Activated naive CD4-positive, alpha-beta T cell treated with anti-CD3 and anti-CD28 coated beads, Interleukin-2, amount 50 U/mL, for 16 hours (primary cell): ENCODE results near the gene DCAF12.

Experiments used
- DNase-seq: peaks from one replicate; pipeline ENCODE4 v3.0.0-alpha.2; 2020

The DCAF12 gene

GRCh38 chr9:34124926-34125325 is 1.6 kb downstream of the DCAF12 start:
- no peak for DNase-seq

- no peak for DNase-seq
Measured at GRCh38 chr9:34124099-34124498, 2.4 kb downstream of the DCAF12 start.

- no peak for DNase-seq
Measured at GRCh38 chr9:34123682-34124081, 2.8 kb downstream of the DCAF12 start.

GRCh38 chr9:34121996-34122395 is 4.5 kb downstream of the DCAF12 start:
- DNase-seq = no peak

- DNase-seq = no peak
Measured at GRCh38 chr9:34119713-34120112, 6.8 kb downstream of the DCAF12 start.

- DNase-seq = no peak
Measured at GRCh38 chr9:34114436-34114835, 12.1 kb downstream of the DCAF12 start.

- DNase-seq = no peak
Measured at GRCh38 chr9:34106110-34106509, 20.4 kb downstream of the DCAF12 start.

- DNase-seq = no peak
Measured at GRCh38 chr9:34102796-34103195, 23.7 kb downstream of the DCAF12 start.

- no peak for DNase-seq
Measured at GRCh38 chr9:34098307-34098706, 28.2 kb downstream of the DCAF12 start.

- no peak for DNase-seq
Measured at GRCh38 chr9:34097865-34098264, 28.6 kb downstream of the DCAF12 start.

- no peak for DNase-seq
Measured at GRCh38 chr9:34096751-34097150, 29.7 kb downstream of the DCAF12 start.

GRCh38 chr9:34093578-34093977 is 32.9 kb downstream of the DCAF12 start:
- no peak for DNase-seq

- no peak for DNase-seq
Measured at GRCh38 chr9:34089311-34089710, 37.2 kb downstream of the DCAF12 start.

GRCh38 chr9:34087370-34087769 is 39.1 kb downstream of the DCAF12 start:
- no peak for DNase-seq

GRCh38 chr9:34086864-34087263 is 39.6 kb downstream of the DCAF12 start:
- no peak for DNase-seq

- no peak for DNase-seq
Measured at GRCh38 chr9:34085581-34086500, 40.7 kb downstream of the DCAF12 start.

GRCh38 chr9:34084562-34084961 is 41.9 kb downstream of the DCAF12 start:
- no peak for DNase-seq

- no peak for DNase-seq
Measured at GRCh38 chr9:34079181-34079580, 47.3 kb downstream of the DCAF12 start.

GRCh38 chr9:34072868-34073590 is 53.5 kb downstream of the DCAF12 start:
- DNase-seq = no peak

- no peak for DNase-seq
Measured at GRCh38 chr9:34072410-34072809, 54.1 kb downstream of the DCAF12 start.

- no peak for DNase-seq
Measured at GRCh38 chr9:34070606-34071324, 55.7 kb downstream of the DCAF12 start.

- no peak for DNase-seq
Measured at GRCh38 chr9:34069831-34070230, 56.7 kb downstream of the DCAF12 start.

GRCh38 chr9:34065541-34065940 is 61.0 kb downstream of the DCAF12 start:
- no peak for DNase-seq

- no peak for DNase-seq
Measured at GRCh38 chr9:34059954-34060353, 66.5 kb downstream of the DCAF12 start.
